ENCODE data around the gene XAB2.

DNA sequence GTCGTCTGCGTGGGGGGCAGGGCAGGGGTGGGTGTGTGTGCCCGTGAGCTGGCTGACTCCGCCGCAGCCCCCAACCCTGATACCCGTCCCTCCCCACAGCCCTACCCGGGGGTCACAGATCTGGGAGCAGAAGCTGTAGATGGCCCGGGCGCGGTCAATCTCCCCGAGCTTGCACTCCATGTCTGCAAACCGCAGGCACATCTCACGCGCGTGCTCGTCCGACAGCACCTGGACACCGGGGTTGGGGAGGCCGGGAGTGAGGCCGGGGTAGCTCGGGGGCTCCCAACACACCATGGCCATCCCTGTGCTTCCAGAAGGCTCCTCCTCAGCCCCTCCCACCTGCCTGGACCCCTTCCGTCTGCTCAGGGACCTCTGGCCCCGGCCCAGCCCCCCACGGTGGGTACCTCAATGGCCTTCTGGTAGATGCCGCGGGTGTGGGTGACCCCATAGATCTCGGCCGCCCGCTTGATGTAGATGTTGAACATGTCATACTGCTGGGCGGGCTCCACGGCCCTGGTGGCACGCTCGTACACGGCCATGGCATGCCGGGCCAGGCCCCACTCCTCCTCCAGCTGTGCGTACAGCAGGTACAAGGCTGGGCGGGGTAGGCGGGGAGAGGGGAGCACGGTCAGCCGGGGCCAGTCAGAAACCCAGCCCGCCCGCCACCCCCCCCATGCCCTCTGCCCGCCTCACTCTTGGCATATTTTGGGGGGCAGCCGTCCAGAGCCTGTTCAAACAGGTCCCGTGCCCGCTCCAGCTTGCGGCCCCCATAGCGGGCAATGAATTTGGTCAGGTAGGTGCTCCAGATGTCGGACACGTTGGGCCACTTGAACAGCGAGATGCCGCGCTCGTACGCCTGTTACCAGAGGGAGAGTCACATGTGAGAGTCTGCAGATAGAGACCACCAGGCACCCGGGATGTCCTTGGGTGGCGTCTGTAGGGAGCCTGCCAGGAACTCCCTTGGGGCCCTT, 8.6 kb downstream of the XAB2 start:
- TF ChIP-seq, protein P1, sequence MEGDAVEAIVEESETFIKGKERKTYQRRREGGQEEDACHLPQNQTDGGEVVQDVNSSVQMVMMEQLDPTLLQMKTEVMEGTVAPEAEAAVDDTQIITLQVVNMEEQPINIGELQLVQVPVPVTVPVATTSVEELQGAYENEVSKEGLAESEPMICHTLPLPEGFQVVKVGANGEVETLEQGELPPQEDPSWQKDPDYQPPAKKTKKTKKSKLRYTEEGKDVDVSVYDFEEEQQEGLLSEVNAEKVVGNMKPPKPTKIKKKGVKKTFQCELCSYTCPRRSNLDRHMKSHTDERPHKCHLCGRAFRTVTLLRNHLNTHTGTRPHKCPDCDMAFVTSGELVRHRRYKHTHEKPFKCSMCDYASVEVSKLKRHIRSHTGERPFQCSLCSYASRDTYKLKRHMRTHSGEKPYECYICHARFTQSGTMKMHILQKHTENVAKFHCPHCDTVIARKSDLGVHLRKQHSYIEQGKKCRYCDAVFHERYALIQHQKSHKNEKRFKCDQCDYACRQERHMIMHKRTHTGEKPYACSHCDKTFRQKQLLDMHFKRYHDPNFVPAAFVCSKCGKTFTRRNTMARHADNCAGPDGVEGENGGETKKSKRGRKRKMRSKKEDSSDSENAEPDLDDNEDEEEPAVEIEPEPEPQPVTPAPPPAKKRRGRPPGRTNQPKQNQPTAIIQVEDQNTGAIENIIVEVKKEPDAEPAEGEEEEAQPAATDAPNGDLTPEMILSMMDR (IDR thresholded peaks at IDR 0.05; ENCODE audit: low read length) = no peak
- TF ChIP-seq EZH2 (optimal IDR thresholded peaks at IDR 0.05; ENCODE audit: low read depth, low read length) = no peak
